Fibroblast of skin of scalp (primary cell): ENCODE results near the gene HOXA3.

Experiments
- DNase-seq: peaks from one replicate; pipeline ENCODE4 v3.0.0-alpha.2; 2013

HOXA3 gene

GRCh38 chr7:27126596-27127327 lies 25.6 kb downstream of the HOXA3 start:
- no peak for DNase-seq

GRCh38 chr7:27125986-27126394 lies 26.4 kb downstream of the HOXA3 start:
- DNase-seq, result no peak

GRCh38 chr7:27124902-27125689 lies 27.3 kb downstream of the HOXA3 start:
- DNase-seq, result no peak

- peak; percentile 24 for DNase-seq
Observed at GRCh38 chr7:27124096-27124901, 28.1 kb downstream of the HOXA3 start.

- DNase-seq, result no peak
Observed at GRCh38 chr7:27123477-27124053, 28.8 kb downstream of the HOXA3 start.

- no peak for DNase-seq
Observed at GRCh38 chr7:27123007-27123476, 29.3 kb downstream of the HOXA3 start.

- DNase-seq, result no peak
Observed at GRCh38 chr7:27122077-27122910, 30.1 kb downstream of the HOXA3 start.

- no peak for DNase-seq
Observed at GRCh38 chr7:27121684-27122076, 30.7 kb downstream of the HOXA3 start.

- no peak for DNase-seq
Observed at GRCh38 chr7:27119412-27119911, 32.9 kb downstream of the HOXA3 start.

GRCh38 chr7:27118580-27118979 lies 33.8 kb downstream of the HOXA3 start:
- no peak for DNase-seq

GRCh38 chr7:27117887-27118491 lies 34.4 kb downstream of the HOXA3 start:
- no peak for DNase-seq

GRCh38 chr7:27116962-27117886 lies 35.2 kb downstream of the HOXA3 start:
- DNase-seq, result no peak

- DNase-seq, result no peak
Observed at GRCh38 chr7:27116031-27116961, 36.1 kb downstream of the HOXA3 start.

- DNase-seq, result no peak
Observed at GRCh38 chr7:27115221-27116026, 37.0 kb downstream of the HOXA3 start.

- DNase-seq, result no peak
Observed at GRCh38 chr7:27114881-27115220, 37.5 kb downstream of the HOXA3 start.

GRCh38 chr7:27113991-27114769 lies 38.2 kb downstream of the HOXA3 start:
- no peak for DNase-seq
